GM23338 (cell line): ENCODE measurements around the gene C11orf16. TPM values are rescaled to one million over a fixed set of nuclear protein-coding genes. Genes with fewer than 3 reads are reported as not detected.

ENCODE experiments used
- ATAC-seq: fragments of 200-7000 bp; cut with Tn5 transposase; 3 replicates; pipeline ENCODE4 v1.9.1; 2020
- DNase-seq: peaks from one replicate; pipeline ENCODE4 v3.0.0-alpha.2; 2015; ENCODE audit warnings: low spot score
- H2AFZ ChIP-seq: fragments of 200-600 bp; sonication (generic); 2 replicates; pipeline ENCODE4 v1.8.0; 2016; ENCODE audit warnings: antibody characterized with exemption, mild to moderate bottlenecking, moderate library complexity
- H3F3A ChIP-seq: fragments of 200-600 bp; sonication (generic); replicated peaks from 2 replicates; pipeline ENCODE4 v1.8.0; 2017; ENCODE audit warnings: antibody characterized with exemption, mixed run types, low read depth
- H3K27ac ChIP-seq: fragments of 200-600 bp; sonication (generic); 2 replicates; pipeline ENCODE4 v1.6.1; 2016; ENCODE audit warnings: low read depth
- H3K27me3 ChIP-seq: fragments of 200-600 bp; sonication (generic); 2 replicates; pipeline ENCODE4 v1.8.0; 2016; ENCODE audit warnings: mild to moderate bottlenecking, mixed run types, moderate library complexity; ENCODE audit not compliant: insufficient read depth
- H3K36me3 ChIP-seq: fragments of 200-600 bp; sonication (generic); 2 replicates; pipeline ENCODE4 v1.8.0; 2016; ENCODE audit warnings: mild to moderate bottlenecking; ENCODE audit not compliant: insufficient read depth
- H3K4me1 ChIP-seq: fragments of 200-600 bp; sonication (generic); 2 replicates; pipeline ENCODE4 v1.8.0; 2016; ENCODE audit warnings: mild to moderate bottlenecking, moderate library complexity; ENCODE audit not compliant: insufficient read depth
- H3K4me2 ChIP-seq: fragments of 200-600 bp; sonication (generic); 2 replicates; pipeline ENCODE4 v1.7.1; 2017; ENCODE audit warnings: mixed run types
- H3K4me3 ChIP-seq: fragments of 200-600 bp; sonication (generic); 2 replicates; pipeline ENCODE4 v1.6.1; 2016; ENCODE audit warnings: mixed run types
- H3K79me2 ChIP-seq: fragments of 200-600 bp; sonication (generic); replicated peaks from 2 replicates; pipeline ENCODE4 v1.8.0; 2017; ENCODE audit warnings: mild to moderate bottlenecking; ENCODE audit not compliant: insufficient read depth
- H3K9me2 ChIP-seq: fragments of 200-600 bp; sonication (generic); 2 replicates; pipeline ENCODE4 v1.8.0; 2017; ENCODE audit not compliant: insufficient read depth
- H4K20me1 ChIP-seq: fragments of 200-600 bp; sonication (generic); replicated peaks from 2 replicates; pipeline ENCODE4 v1.8.0; 2017; ENCODE audit warnings: mild to moderate bottlenecking; ENCODE audit not compliant: insufficient read depth
- H3K27ac Mint-ChIP-seq: 2 replicates; pipeline ENCODE4 v1.8.0; 2020; ENCODE audit warnings: inconsistent platforms, mild to moderate bottlenecking, moderate library complexity, mixed read lengths
- H3K27me3 Mint-ChIP-seq: 3 replicates; pipeline ENCODE4 v1.8.0; 2022; ENCODE audit warnings: low read depth, mild to moderate bottlenecking, moderate library complexity, mixed read lengths, inconsistent platforms; ENCODE audit not compliant: insufficient read depth, poor library complexity
- H3K36me3 Mint-ChIP-seq: 3 replicates; pipeline ENCODE4 v1.8.0; 2021; ENCODE audit warnings: low read depth, mild to moderate bottlenecking, inconsistent platforms, moderate library complexity, mixed read lengths
- H3K4me1 Mint-ChIP-seq: 3 replicates; pipeline ENCODE4 v1.8.0; 2020; ENCODE audit warnings: mild to moderate bottlenecking, inconsistent platforms, mixed read lengths
- H3K4me3 Mint-ChIP-seq: 3 replicates; pipeline ENCODE4 v1.8.0; 2021; ENCODE audit warnings: moderate library complexity, mild to moderate bottlenecking, inconsistent platforms, mixed read lengths
- H3K9me3 Mint-ChIP-seq: 3 replicates; pipeline ENCODE4 v1.8.0; 2020; ENCODE audit warnings: moderate library complexity, mild to moderate bottlenecking, inconsistent platforms, mixed read lengths
- ETS1 ChIP-seq: IDR thresholded peaks from 2 replicates; pipeline ENCODE4 v1.6.1; 2016; ENCODE audit warnings: antibody characterized with exemption
- EZH2 ChIP-seq: fragments of 200-600 bp; sonication (generic); IDR thresholded peaks from one replicate; pipeline ENCODE4 v1.8.0; 2017; ENCODE audit warnings: antibody characterized with exemption, mild to moderate bottlenecking, low read depth; ENCODE audit not compliant: unreplicated experiment
- NANOG ChIP-seq: IDR thresholded peaks from 2 replicates; pipeline ENCODE4 v1.6.1; 2016; ENCODE audit warnings: antibody characterized with exemption, borderline replicate concordance
- REST ChIP-seq: IDR thresholded peaks from one replicate; pipeline ENCODE4 v1.6.1; 2018; ENCODE audit warnings: antibody characterized with exemption; ENCODE audit not compliant: unreplicated experiment
- STAT1 ChIP-seq: IDR thresholded peaks from one replicate; pipeline ENCODE4 v1.6.1; 2016; ENCODE audit warnings: antibody characterized with exemption; ENCODE audit not compliant: unreplicated experiment
- ZNF114 ChIP-seq: fragments of 250-450 bp; sonication (Bioruptor Pico); IDR thresholded peaks from 2 replicates; pipeline ENCODE4 v1.5.0; 2020; ENCODE audit warnings: mild to moderate bottlenecking, moderate library complexity
- ZNF462 ChIP-seq: fragments of 250-450 bp; sonication (Bioruptor Pico); IDR thresholded peaks from 2 replicates; pipeline ENCODE4 v1.5.0; 2020; ENCODE audit warnings: mild to moderate bottlenecking, moderate library complexity
- polyA plus RNA-seq: library from polyadenylated mRNA; unstranded; fragments of >200 nt; fragmentation: Nextera tagmentation; extraction: Ambion mirVana; gene quantifications from 2 replicates; pipeline ENCODE4 v1.2.1, GENCODE V29; 2016
- total RNA-seq: library from RNA; depleted of rRNA; stranded (reverse); fragments of >200 nt; shearing (Covaris generic); gene quantifications from 2 replicates; pipeline ENCODE4 v1.2.3, GENCODE V29; 2014

C11orf16 gene
- total and polyA plus RNA-seq, 2 experiments from 2014 or later, result not detected

GRCh38 chr11:8905528-8906165, 27.1 kb downstream of the C11orf16 start:
- no peak overlapping the region for H3K4me2 ChIP-seq
- H3K27ac ChIP-seq, result no peak overlapping the region

More at GRCh38 chr11:8905528-8906165, 27.1 kb downstream of the C11orf16 start:
- Histone ChIP-seq H4K20me1 (no peaks in the 10 kb centered on the region), H3K4me3 (no peak overlapping the region), H3K4me1 (peaks cover 6% of the 10 kb centered on the region), H3K27me3 (peaks cover 25% of the 10 kb centered on the region), H3K79me2 (no peaks in the 10 kb centered on the region), H3K36me3 (no peaks in the 10 kb centered on the region), H3F3A (peaks cover 4% of the 10 kb centered on the region; the same call in 1 of the 2 replicates), H2AFZ (no peak overlapping the region), H3K9me2 (no peaks in the 10 kb centered on the region)
- Mint-ChIP-seq H3K9me3 (no peaks in the 10 kb centered on the region), H3K27me3 (peaks cover 12% of the 10 kb centered on the region), H3K27ac (no peak overlapping the region), H3K4me1 (peaks cover 9% of the 10 kb centered on the region), H3K36me3 (no peaks in the 10 kb centered on the region; the same call in 2 of the 3 replicates), H3K4me3 (no peak overlapping the region)
- no peak for ATAC-seq
- DNase-seq, result no peak
- no peak for TF ChIP-seq NANOG
- no peak for TF ChIP-seq REST
- no peak for TF ChIP-seq EZH2
- TF ChIP-seq ZNF114 (CRISPR knock-in tag), result no peak
- no peak for TF ChIP-seq STAT1
- TF ChIP-seq ZNF462 (CRISPR knock-in tag), result no peak
- no peak for TF ChIP-seq ETS1
